ENCODE results near the gene ADA. TPM values are rescaled to one million over a fixed set of nuclear protein-coding genes. Genes with fewer than 3 reads are reported as not detected.
"Not testable (repeated sequence)": the region's sequence is repeated elsewhere in the genome, so short reads cannot be mapped to it uniquely, and the experiment has no call there.

The ADA gene
- 10 to 100 TPM; 11.0 to 17.7 TPM for total RNA-seq
- long read RNA-seq, donor 1, transcript ADA-201 (12 exons, 1,539 nt): major isoform, 8 of 12 reads
- long read RNA-seq, donor 1, partial matches to known transcripts: 1 of 12 reads
- long read RNA-seq, donor 1, other reads (novel, unspliced or antisense): 0 of 12 reads
- long read RNA-seq, donor 2, transcript ADA-201 (12 exons, 1,539 nt): major isoform, 66 of 105 reads
- long read RNA-seq, donor 2, transcript ADA-203 (11 exons, 1,276 nt): minor isoform, 10 of 105 reads
- long read RNA-seq, donor 2, partial matches to known transcripts: 4 of 105 reads
- long read RNA-seq, donor 2, other reads (novel, unspliced or antisense): 20 of 105 reads

- peak; percentile 90 for DNase-seq (ENCODE audit: low spot score)
- intact Hi-C loops (cut with DNase I): no loop called here
Measured at GRCh38 chr20:44651684-44652423, at the start of gene ADA. ADA (minus strand) TSS chr20:44651699; CDS start chr20:44651607, 92 bp downstream.

GRCh38 chr20:44700306-44700705 is 48.8 kb upstream of the ADA start:
- intact Hi-C loops (cut with DNase I): no loop called here

GRCh38 chr20:44698351-44698750 is 46.9 kb upstream of the ADA start:
- no peak for DNase-seq (ENCODE audit: low spot score)
- intact Hi-C loops (cut with DNase I): no loop called here

More at GRCh38 chr20:44700306-44700705, 48.8 kb upstream of the ADA start:
- DNase-seq (ENCODE audit: low spot score): no peak

- intact Hi-C loops (cut with DNase I); DNase-seq (ENCODE audit: low spot score): not testable (repeated sequence)
Measured at GRCh38 chr20:44697041-44697440, 45.5 kb upstream of the ADA start.

- intact Hi-C loops (cut with DNase I): no loop called here
Measured at GRCh38 chr20:44696315-44696714, 44.8 kb upstream of the ADA start.

GRCh38 chr20:44695674-44696300 is 44.3 kb upstream of the ADA start:
- DNase-seq (ENCODE audit: low spot score): no peak
- intact Hi-C loops (cut with DNase I): no loop called here

More at GRCh38 chr20:44696315-44696714, 44.8 kb upstream of the ADA start:
- no peak for DNase-seq (ENCODE audit: low spot score)

GRCh38 chr20:44695295-44695673 is 43.8 kb upstream of the ADA start:
- no peak for DNase-seq (ENCODE audit: low spot score)
- intact Hi-C loops (cut with DNase I): no loop called here

GRCh38 chr20:44694159-44694558 is 42.7 kb upstream of the ADA start:
- no peak for DNase-seq (ENCODE audit: low spot score)
- intact Hi-C loops (cut with DNase I): no loop called here

GRCh38 chr20:44693627-44694026 is 42.1 kb upstream of the ADA start:
- intact Hi-C loops (cut with DNase I): no loop called here

GRCh38 chr20:44692932-44693480 is 41.5 kb upstream of the ADA start:
- peak; percentile 95 for DNase-seq (ENCODE audit: low spot score)
- intact Hi-C loops (cut with DNase I): no loop called here

More at GRCh38 chr20:44693627-44694026, 42.1 kb upstream of the ADA start:
- DNase-seq (ENCODE audit: low spot score): no peak

- peak; percentile 93 for DNase-seq (ENCODE audit: low spot score)
- intact Hi-C loops (cut with DNase I): no loop called here
Measured at GRCh38 chr20:44691424-44692423, 40.2 kb upstream of the ADA start.

- no peak for DNase-seq (ENCODE audit: low spot score)
- intact Hi-C loops (cut with DNase I): no loop called here
Measured at GRCh38 chr20:44690781-44691423, 39.4 kb upstream of the ADA start.

- intact Hi-C loops (cut with DNase I): loop anchor here in 1 of 2 donors (10.0 kb wide), 1 partner anchor 175 kb away; no protein-coding TSS in a partner anchor
- DNase-seq (ENCODE audit: low spot score): no peak
Measured at GRCh38 chr20:44689809-44690208, 38.3 kb upstream of the ADA start.

- DNase-seq (ENCODE audit: low spot score): no peak
- intact Hi-C loops (cut with DNase I): loop anchor here in 1 of 2 donors (10.0 kb wide), 1 partner anchor 177 kb away; no protein-coding TSS in a partner anchor
Measured at GRCh38 chr20:44688053-44688625, 36.6 kb upstream of the ADA start.

- intact Hi-C loops (cut with DNase I): loop anchor here in 1 of 2 donors (10.0 kb wide), 1 partner anchor 178 kb away; no protein-coding TSS in a partner anchor
- DNase-seq (ENCODE audit: low spot score): no peak
Measured at GRCh38 chr20:44686934-44687333, 35.4 kb upstream of the ADA start.

- no peak for DNase-seq (ENCODE audit: low spot score)
Measured at GRCh38 chr20:44684047-44684967, 32.8 kb upstream of the ADA start.

More at GRCh38 chr20:44684047-44684967, 32.8 kb upstream of the ADA start:
- intact Hi-C loops (cut with DNase I): loop anchor here (2.0 to 10.0 kb wide), 2 partner anchors 48 to 180 kb away; no protein-coding TSS in a partner anchor
